C1 segment of cervical spinal cord (tissue), 14 donors: ENCODE results near the gene AHNAK.
"Not testable (repeated sequence)": the region's sequence is repeated elsewhere in the genome, so short reads cannot be mapped to it uniquely, and the experiment has no call there.

Source experiments
- DNase-seq, 14 donors: peaks; one replicate each; lab custom pipeline; 2025; lab: John Stamatoyannopoulos, UW

AHNAK gene

GRCh38 chr11:62464655-62465054 lies 82.0 kb downstream of the AHNAK start:
- DNase-seq = no peak

GRCh38 chr11:62463121-62463542 lies 83.5 kb downstream of the AHNAK start:
- DNase-seq = peak in 1 of 14 donors; percentile 30

- DNase-seq = no peak
Observed at GRCh38 chr11:62462508-62462892, 84.1 kb downstream of the AHNAK start.

GRCh38 chr11:62461740-62462507 lies 84.7 kb downstream of the AHNAK start:
- no peak for DNase-seq

GRCh38 chr11:62459080-62459479 lies 87.5 kb downstream of the AHNAK start:
- no peak for DNase-seq

GRCh38 chr11:62458212-62459002 lies 88.2 kb downstream of the AHNAK start:
- no peak for DNase-seq

- DNase-seq = no peak
Observed at GRCh38 chr11:62457478-62457877, 89.1 kb downstream of the AHNAK start.

GRCh38 chr11:62456630-62457029 lies 90.0 kb downstream of the AHNAK start:
- DNase-seq = no peak

- DNase-seq = no peak
Observed at GRCh38 chr11:62452839-62453468, 93.7 kb downstream of the AHNAK start.

- no peak for DNase-seq
Observed at GRCh38 chr11:62452261-62452660, 94.3 kb downstream of the AHNAK start.

GRCh38 chr11:62451241-62451621 lies 95.4 kb downstream of the AHNAK start:
- no peak for DNase-seq

- DNase-seq = no peak
Observed at GRCh38 chr11:62450543-62451240, 95.9 kb downstream of the AHNAK start.

- not testable (repeated sequence) for DNase-seq
Observed at GRCh38 chr11:62449912-62450311, 96.7 kb downstream of the AHNAK start.

GRCh38 chr11:62449451-62449851 lies 97.2 kb downstream of the AHNAK start:
- no peak for DNase-seq

- DNase-seq = no peak
Observed at GRCh38 chr11:62446091-62446490, 100.5 kb downstream of the AHNAK start.

GRCh38 chr11:62445314-62445740 lies 101.3 kb downstream of the AHNAK start:
- DNase-seq = peak in 2 of 14 donors; percentile 29 to 39

- peak in 1 of 14 donors; percentile 66 for DNase-seq
Observed at GRCh38 chr11:62444835-62445234, 101.8 kb downstream of the AHNAK start.

- peak in 12 of 14 donors; percentile 58 to 81 (median 67) for DNase-seq
Observed at GRCh38 chr11:62444236-62444833, 102.3 kb downstream of the AHNAK start.

- DNase-seq = peak in 3 of 14 donors; percentile 28 to 46 (median 29)
Observed at GRCh38 chr11:62443390-62444235, 103.0 kb downstream of the AHNAK start.
